ENCODE data around the gene KCNMB2.
"Not testable (repeated sequence)": the region's sequence is repeated elsewhere in the genome, so short reads cannot be mapped to it uniquely, and the experiment has no call there.

Gene KCNMB2

GRCh38 chr3:178826435-178827123, 290.3 kb downstream of the KCNMB2 start:
- DNase-seq = no peak

GRCh38 chr3:178827285-178827856, 291.1 kb downstream of the KCNMB2 start:
- DNase-seq = no peak

- DNase-seq = peak; percentile 11 to 51
Measured at GRCh38 chr3:178833695-178834094, 297.5 kb downstream of the KCNMB2 start.

- DNase-seq = no peak
Measured at GRCh38 chr3:178835033-178835432, 298.8 kb downstream of the KCNMB2 start.

GRCh38 chr3:178837512-178837911, 301.3 kb downstream of the KCNMB2 start:
- no peak for DNase-seq

GRCh38 chr3:178840586-178840985, 304.4 kb downstream of the KCNMB2 start:
- no peak for DNase-seq

GRCh38 chr3:178841011-178841410, 304.8 kb downstream of the KCNMB2 start:
- no peak for DNase-seq

GRCh38 chr3:178844916-178845315, 308.7 kb downstream of the KCNMB2 start:
- DNase-seq = no peak

GRCh38 chr3:178845420-178846118, 309.3 kb downstream of the KCNMB2 start:
- no peak for DNase-seq

GRCh38 chr3:178847190-178847589, 311.0 kb downstream of the KCNMB2 start:
- no peak for DNase-seq

- DNase-seq = peak in 1 of 2 experiments; percentile 5
Measured at GRCh38 chr3:178849199-178849910, 313.1 kb downstream of the KCNMB2 start.

- no peak for DNase-seq
Measured at GRCh38 chr3:178850450-178851190, 314.4 kb downstream of the KCNMB2 start.

GRCh38 chr3:178851564-178851963, 315.3 kb downstream of the KCNMB2 start:
- DNase-seq = no peak

- DNase-seq = no peak
Measured at GRCh38 chr3:178856804-178857203, 320.6 kb downstream of the KCNMB2 start.

GRCh38 chr3:178859386-178859785, 323.1 kb downstream of the KCNMB2 start:
- no peak for DNase-seq

- not testable (repeated sequence) for DNase-seq
Measured at GRCh38 chr3:178859900-178860436, 323.7 kb downstream of the KCNMB2 start.

- no peak for DNase-seq
Measured at GRCh38 chr3:178868681-178869080, 332.4 kb downstream of the KCNMB2 start.

GRCh38 chr3:178870085-178870484, 333.8 kb downstream of the KCNMB2 start:
- DNase-seq = no peak

- no peak for DNase-seq
Measured at GRCh38 chr3:178875157-178875556, 338.9 kb downstream of the KCNMB2 start.

- DNase-seq = no peak
Measured at GRCh38 chr3:178875836-178876235, 339.6 kb downstream of the KCNMB2 start.

GRCh38 chr3:178880274-178880673, 344.0 kb downstream of the KCNMB2 start:
- DNase-seq = no peak
